Motor neuron (in vitro differentiated cells): ENCODE measurements around the gene POLH. TPM values are rescaled to one million over a fixed set of nuclear protein-coding genes. Genes with fewer than 3 reads are reported as not detected.
"Not testable (repeated sequence)": the region's sequence is repeated elsewhere in the genome, so short reads cannot be mapped to it uniquely, and the experiment has no call there.

Source experiments
- ATAC-seq, 8 experiments: fragments of 200-7000 bp; cut with Tn5 transposase; replicated peaks in 6 of 8; 2 replicates each; pipeline ENCODE4 v1.8.0; 2021; ENCODE audit warnings: mild to moderate bottlenecking in 8 of 8, moderate library complexity in 8 of 8
- H3K27ac ChIP-seq, 2 donors: fragments of 250-450 bp; sonication (Bioruptor Pico); 2 replicates each; pipeline ENCODE4 v1.9.0; 2021; ENCODE audit warnings: antibody characterized with exemption in 2 of 2, mild to moderate bottlenecking in 2 of 2, moderate library complexity in 1 of 2
- H3K4me1 ChIP-seq, 2 donors: fragments of 250-450 bp; sonication (Bioruptor Pico); replicated peaks in 1 of 2; 2 replicates each; pipeline ENCODE4 v1.6.1; 2021; ENCODE audit warnings: antibody characterized with exemption in 2 of 2, mild to moderate bottlenecking in 2 of 2, moderate library complexity in 1 of 2
- H3K4me3 ChIP-seq, 5 donors: fragments of 250-450 bp; sonication (Bioruptor Pico); 2 replicates each; pipeline ENCODE4 v1.9.0; 2021; ENCODE audit warnings: antibody characterized with exemption in 5 of 5, mild to moderate bottlenecking in 5 of 5, moderate library complexity in 4 of 5
- WGBS, 10 experiments: fragments of 450-650 bp; shearing (Covaris generic); methylation state at CpG; one replicate each; pipeline ENCODE4 v1.0.0; 2022; 5-methylcytosine and 5-hydroxymethylcytosine counted together
- in situ Hi-C, 9 experiments: fragments of 400-800 bp; cut with MboI; loops; one replicate each; pipeline ENCODE4 v1.15.0; 2021; ENCODE audit warnings: low sequenced_read_pairs in 9 of 9, low pct_unique_long_range_greater_than_20kb in 2 of 9; ENCODE audit not compliant: unreplicated experiment in 9 of 9
- total RNA-seq, 8 experiments: library from RNA; unstranded; fragments of 300-600 nt; gene quantifications; 2 replicates each; pipeline versions ENCODE4 v1.2.3 to v1.2.4, GENCODE V29; 2022

The POLH gene
- total RNA-seq, 8 experiments from 2014 or later, result 4.9 to 44.8 (median 16.4) TPM

DNA sequence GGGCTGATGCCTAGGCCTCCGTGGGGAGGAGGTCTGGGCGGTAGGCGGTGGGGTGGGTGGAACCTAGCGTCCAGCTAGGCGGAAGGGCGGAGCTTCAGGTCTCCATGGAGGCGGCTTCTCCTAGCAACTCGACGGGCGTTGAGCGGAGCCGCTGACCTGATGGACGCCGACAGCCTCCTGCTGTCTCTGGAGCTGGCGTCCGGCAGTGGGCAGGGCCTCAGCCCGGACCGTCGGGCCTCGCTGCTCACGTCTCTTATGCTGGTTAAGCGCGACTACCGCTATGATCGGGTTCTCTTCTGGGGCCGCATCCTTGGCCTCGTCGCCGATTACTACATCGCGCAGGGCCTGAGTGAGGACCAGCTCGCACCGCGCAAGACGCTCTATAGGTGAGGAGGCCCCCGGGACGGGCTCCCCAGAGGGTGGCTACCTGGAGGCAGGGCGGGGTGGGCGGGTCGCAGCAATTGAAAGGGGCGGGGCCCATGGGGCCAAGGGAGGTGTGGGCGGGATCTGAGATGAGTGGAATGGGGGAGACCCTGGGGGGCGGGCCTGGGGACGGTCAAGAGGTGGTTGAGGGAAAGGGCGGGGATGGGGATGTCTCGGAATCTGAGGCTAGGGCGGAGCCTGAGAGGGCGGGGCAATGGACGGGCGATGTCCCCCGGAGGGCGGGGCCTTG is 69.1 kb downstream of the POLH start, which contains the start of gene RSPH9:
Gene RSPH9 (plus strand): TSS at position 97 of the 673 bp plus-strand sequence. CDS start 63 bp downstream, at position 160.
- WGBS, 10 experiments, result 0% methylated on average over 3 of the region's 52 CpGs; no CpG with 5 or more reads in 9 of the 10 experiments
- peak; percentile 87 to 95 (median 91) for ATAC-seq
- Histone ChIP-seq H3K27ac (peak within 1 kb of the TSS; percentile 69 to 79), H3K4me3 (peak within 1 kb of the TSS; percentile 33 to 45 (median 39)), H3K4me1 (peaks cover 5 to 13% of the 10 kb centered on the region in 2 donors)
- in situ Hi-C loops, result no loop called here

- no peak for ATAC-seq
- Histone ChIP-seq H3K27ac (peak overlapping the region in 1 of 2 donors; percentile 79), H3K4me1 (peaks cover 5 to 13% of the 10 kb centered on the region in 2 donors), H3K4me3 (peak overlapping the region; percentile 33 to 45 (median 39))
- in situ Hi-C loops, result no loop called here
- 5 to 31% (median 22%) methylated on average over 2 to 7 of the region's 9 CpGs; no CpG with 5 or more reads in 6 of the 10 experiments for WGBS, 10 experiments
Observed at GRCh38 chr6:43645613-43645964, 69.6 kb downstream of the POLH start.

GRCh38 chr6:43647613-43648012 is 71.6 kb downstream of the POLH start:
- H3K4me3 ChIP-seq, result no peak overlapping the region
- 74 to 100% (median 91%) methylated on average over 2 to 3 of the region's 3 CpGs; no CpG with 5 or more reads in 4 of the 10 experiments for WGBS, 10 experiments
- in situ Hi-C loops, result no loop called here
- H3K4me1 ChIP-seq, result peaks cover 5 to 10% of the 10 kb centered on the region in 2 donors
- no peak for ATAC-seq
- H3K27ac ChIP-seq, result no peak overlapping the region

DNA sequence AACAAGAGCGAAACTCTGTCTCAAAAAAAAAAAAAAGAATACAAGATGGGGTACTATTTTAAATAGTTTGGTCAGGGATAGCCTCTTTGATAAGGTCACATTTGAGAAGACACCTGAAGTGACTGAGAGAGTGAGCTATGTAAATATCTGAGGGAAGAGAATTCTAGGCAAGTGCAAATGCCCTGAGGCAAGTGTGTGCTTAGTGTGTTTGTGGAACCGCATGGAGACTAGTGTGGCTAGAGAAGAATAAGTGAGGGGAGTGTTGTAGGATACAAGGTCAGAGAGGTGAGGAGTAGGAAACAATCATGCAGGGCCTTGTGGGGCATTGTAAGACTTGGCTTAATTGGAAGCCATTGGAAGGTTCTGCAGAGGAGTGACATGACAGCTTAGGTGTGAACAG is 72.3 kb downstream of the POLH start:
- WGBS, 10 experiments, result 78 to 100% (median 93%) methylated on average over 1 to 2 of the region's 2 CpGs; no CpG with 5 or more reads in 4 of the 10 experiments
- Histone ChIP-seq H3K4me1 (peaks cover 5% of the 10 kb centered on the region in 2 donors), H3K4me3 (no peak overlapping the region), H3K27ac (no peak overlapping the region)
- ATAC-seq, result no peak
- in situ Hi-C loops, result no loop called here

DNA sequence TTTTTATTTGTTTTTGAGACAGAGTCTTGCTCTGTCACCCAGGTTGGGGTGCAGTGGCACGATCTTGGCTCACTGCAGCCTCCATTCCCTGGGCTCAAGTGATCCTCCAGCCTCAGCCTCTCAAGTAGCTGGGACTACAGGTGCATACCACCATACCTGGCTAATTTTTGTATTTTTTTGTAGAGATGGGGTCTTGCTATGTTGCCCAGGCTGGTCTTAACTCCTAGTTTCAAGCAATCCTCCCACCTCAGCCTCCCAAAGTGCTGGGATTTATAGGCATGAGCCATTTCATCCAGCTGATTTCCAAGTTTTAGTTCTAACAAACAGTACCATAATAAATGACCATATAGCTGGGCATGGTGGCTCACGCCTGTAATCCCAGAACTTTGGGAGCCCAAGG is 76.8 kb downstream of the POLH start:
- not testable (repeated sequence) for H3K27ac ChIP-seq, H3K4me3 ChIP-seq, H3K4me1 ChIP-seq, ATAC-seq
- WGBS, 10 experiments, result 86 to 100% (median 98%) methylated on average over 1 to 2 of the region's 2 CpGs; no CpG with 5 or more reads in 4 of the 10 experiments
- in situ Hi-C loops, result loop anchor here in 5 of 9 experiments (25.0 kb wide), 1 partner anchor 434 kb away; no protein-coding TSS in a partner anchor

- H3K4me1 ChIP-seq, result no peaks in the 10 kb centered on the region
- in situ Hi-C loops, result loop anchor here in 5 of 9 experiments (25.0 kb wide), 1 partner anchor 430 kb away; no protein-coding TSS in a partner anchor
- no peak for ATAC-seq
- H3K27ac ChIP-seq, result no peak overlapping the region
- WGBS, 10 experiments, result 68 to 100% (median 81%) methylated on average over 1 to 3 of the region's 3 CpGs; no CpG with 5 or more reads in 4 of the 10 experiments
- H3K4me3 ChIP-seq, result no peak overlapping the region
Observed at GRCh38 chr6:43657221-43657802, 81.3 kb downstream of the POLH start.

DNA sequence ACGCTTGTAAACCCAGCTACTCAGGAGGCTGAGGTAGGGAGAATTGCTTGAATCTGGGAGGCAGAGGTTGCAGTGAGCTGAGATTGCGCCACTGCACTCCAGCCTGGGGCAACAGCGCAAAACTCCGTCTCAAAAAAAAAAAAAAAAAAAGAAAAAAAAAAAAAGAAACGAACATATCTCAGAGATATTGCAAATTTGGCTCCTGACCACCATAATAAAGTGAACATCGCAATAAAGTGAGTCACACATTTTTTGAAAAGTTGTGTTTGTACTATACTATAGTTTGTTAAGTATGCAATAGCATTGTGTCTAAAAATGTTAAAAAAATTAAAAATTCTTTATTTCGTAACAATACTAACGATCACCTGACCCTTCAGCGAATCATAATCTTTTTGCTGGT is 82.2 kb downstream of the POLH start:
- H3K4me3 ChIP-seq, result no peak overlapping the region
- 80 to 97% (median 92%) methylated on average over 4 to 9 of the region's 9 CpGs for WGBS, 10 experiments
- ATAC-seq, result no peak
- H3K4me1 ChIP-seq, result no peaks in the 10 kb centered on the region
- in situ Hi-C loops, result loop anchor here in 5 of 9 experiments (25.0 kb wide), 1 partner anchor 429 kb away; no protein-coding TSS in a partner anchor
- H3K27ac ChIP-seq, result no peak overlapping the region

DNA sequence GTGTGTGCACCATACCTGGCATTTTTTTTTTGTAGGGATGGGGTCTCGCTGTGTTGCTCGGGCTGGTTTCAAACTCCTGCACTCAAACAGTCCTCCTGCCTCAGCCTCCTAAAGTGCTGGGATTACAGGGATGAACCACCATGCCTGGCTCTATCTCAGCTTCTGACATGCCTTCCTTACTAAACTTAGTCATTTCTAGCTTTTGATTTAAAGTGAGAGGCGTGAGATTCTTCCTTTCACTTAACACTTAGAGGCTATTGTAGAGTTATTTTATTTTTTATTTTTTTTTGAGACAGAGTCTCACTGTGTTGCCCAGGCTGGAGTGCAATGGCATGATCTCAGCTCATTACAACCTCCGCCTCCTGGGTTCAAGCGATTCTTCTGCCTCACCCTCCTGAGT is 87.0 kb downstream of the POLH start:
- in situ Hi-C loops, result loop anchor here in 6 of 9 experiments (10.0 to 25.0 kb wide), 2 partner anchors 412 to 424 kb away; no protein-coding TSS in a partner anchor
- ATAC-seq, H3K4me3 ChIP-seq, H3K27ac ChIP-seq: not testable (repeated sequence)
- 67 to 100% (median 86%) methylated on average over 1 to 5 of the region's 5 CpGs; no CpG with 5 or more reads in 4 of the 10 experiments for WGBS, 10 experiments
- peaks cover 7 to 11% of the 10 kb centered on the region in 2 donors for H3K4me1 ChIP-seq

Other genes with a start within 250 kb of the POLH start
- 10 to 100 TPM in 7 of 8 experiments, 1 to 10 TPM in 1; 9.4 to 25.0 (median 14.7) TPM for gene ZNF318, start 206.5 kb upstream of the POLH start, total RNA-seq
- 10 to 100 TPM; 10.3 to 70.3 (median 16.4) TPM for gene ABCC10, start 148.6 kb upstream of the POLH start, total RNA-seq
- 1 to 10 TPM; 1.5 to 6.5 (median 5.0) TPM for gene DLK2, start 120.6 kb upstream of the POLH start, total RNA-seq
- 10 to 100 TPM in 7 of 8 experiments, 1 to 10 TPM in 1; 7.4 to 24.2 (median 12.7) TPM for gene TJAP1, start 98.6 kb upstream of the POLH start, total RNA-seq
- 1 to 10 TPM in 4 of 8 experiments, under 1 TPM in 4; 0.67 to 3.7 (median 1.4) TPM for gene LRRC73, start 65.8 kb upstream of the POLH start, total RNA-seq
- 100 to 1,000 TPM in 4 of 8 experiments, 10 to 100 TPM in 4; 59.3 to 142 (median 101) TPM for gene YIPF3, start 59.3 kb upstream of the POLH start, total RNA-seq
- gene POLR1C, start 59.1 kb upstream of the POLH start, total RNA-seq, result 10 to 100 TPM; 27.7 to 56.9 (median 41.8) TPM
- gene XPO5, start 147 bp upstream of the POLH start, total RNA-seq, result 10 to 100 TPM; 29.4 to 70.9 (median 38.8) TPM
- gene GTPBP2, start 53.1 kb downstream of the POLH start, total RNA-seq, result 10 to 100 TPM; 31.2 to 86.5 (median 43.7) TPM
- gene MAD2L1BP, start 59.7 kb downstream of the POLH start, total RNA-seq, result 10 to 100 TPM; 24.7 to 44.9 (median 30.4) TPM
- 1 to 10 TPM; 1.1 to 9.7 (median 4.6) TPM for gene RSPH9, start 68.9 kb downstream of the POLH start, total RNA-seq
- 10 to 100 TPM; 28.8 to 98.9 (median 56.5) TPM for gene MRPS18A, start 111.6 kb downstream of the POLH start, total RNA-seq
- gene VEGFA, start 194.0 kb downstream of the POLH start, total RNA-seq, result 100 to 1,000 TPM in 5 of 8 experiments, 10 to 100 TPM in 3; 19.9 to 266 (median 164) TPM